Muscle of leg (tissue), 11 donors: ENCODE data around the gene MYZAP. TPM values are rescaled to one million over a fixed set of nuclear protein-coding genes. Genes with fewer than 3 reads are reported as not detected.

Source experiments
- DNase-seq: peaks from one replicate; pipeline ENCODE4 v3.0.0; 2013
- H3K27ac ChIP-seq: one replicate; pipeline ENCODE4 v1.5.1; 2013; ENCODE audit warnings: mild to moderate bottlenecking, low read length, control low read depth
- H3K27me3 ChIP-seq: one replicate; pipeline ENCODE4 v1.6.1; 2013; ENCODE audit warnings: low read length; ENCODE audit not compliant: control insufficient read depth, insufficient read depth
- H3K36me3 ChIP-seq: one replicate; pipeline ENCODE4 v1.6.1; 2013; ENCODE audit warnings: low read length; ENCODE audit not compliant: control insufficient read depth, insufficient read depth
- H3K4me1 ChIP-seq: one replicate; pipeline ENCODE4 v1.6.1; 2013; ENCODE audit warnings: low read length; ENCODE audit not compliant: control insufficient read depth, insufficient read depth
- H3K4me3 ChIP-seq: one replicate; pipeline ENCODE4 v1.5.1; 2013; ENCODE audit warnings: low read length, control low read depth
- H3K9me3 ChIP-seq: replicated peaks from 2 replicates; pipeline ENCODE4 v1.6.1; 2013; ENCODE audit warnings: low read depth, low read length; ENCODE audit not compliant: control insufficient read depth
- WGBS: methylation state at CpG from one replicate; pipeline ENCODE4 v1.1.5; 2013; ENCODE audit warnings: missing lambda C conversion rate; ENCODE audit not compliant: insufficient coverage; 5-methylcytosine and 5-hydroxymethylcytosine counted together
- polyA plus RNA-seq, 8 donors: library from polyadenylated mRNA; unstranded; fragments of 120-200 nt; gene quantifications; one replicate each; pipeline versions ENCODE4 v1.2.1 to v1.2.3, GENCODE V29; 2013; ENCODE audit warnings: inconsistent platforms in 1 of 8, low replicate concordance in 1 of 8; ENCODE audit not compliant: insufficient read length in 8 of 8, insufficient read depth in 1 of 8
- total RNA-seq: library from RNA; stranded (reverse); fragments of 120-200 nt; gene quantifications from one replicate; pipeline ENCODE4 v1.2.4, GENCODE V29; 2013

Gene MYZAP
- total and polyA plus RNA-seq, 9 donors: 2.4 to 4.9 (median 4.0) TPM

DNA sequence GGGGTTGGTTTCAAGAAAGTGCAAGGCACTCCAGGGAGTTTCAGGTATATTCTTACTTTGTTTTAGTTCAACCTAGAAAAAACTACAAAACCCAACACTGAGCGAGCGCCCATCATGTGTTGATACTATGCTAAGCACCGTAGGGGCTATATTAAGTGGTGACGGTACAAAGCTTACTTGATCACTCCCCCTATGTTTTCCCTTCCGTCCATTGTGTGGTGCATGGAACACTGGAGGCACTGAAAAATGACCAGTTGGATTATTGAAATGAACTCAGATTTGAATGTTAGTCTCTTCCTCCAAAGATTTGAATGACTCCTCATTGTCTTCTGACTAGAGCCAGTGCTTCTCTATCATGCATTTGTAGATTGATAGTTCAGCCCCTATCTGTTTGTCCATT lies 6.6 kb downstream of the MYZAP start:
- H3K9me3 ChIP-seq: no peaks in the 10 kb centered on the region
- peak overlapping the region; percentile 52 for H3K27ac ChIP-seq
- DNase-seq: no peak
- H3K4me1 ChIP-seq: peaks cover 7% of the 10 kb centered on the region
- WGBS: no CpG with 5 or more reads among the region's 5 CpGs
- H3K36me3 ChIP-seq: no peaks in the 10 kb centered on the region
- H3K4me3 ChIP-seq: no peak overlapping the region
- no peaks in the 10 kb centered on the region for H3K27me3 ChIP-seq

DNA sequence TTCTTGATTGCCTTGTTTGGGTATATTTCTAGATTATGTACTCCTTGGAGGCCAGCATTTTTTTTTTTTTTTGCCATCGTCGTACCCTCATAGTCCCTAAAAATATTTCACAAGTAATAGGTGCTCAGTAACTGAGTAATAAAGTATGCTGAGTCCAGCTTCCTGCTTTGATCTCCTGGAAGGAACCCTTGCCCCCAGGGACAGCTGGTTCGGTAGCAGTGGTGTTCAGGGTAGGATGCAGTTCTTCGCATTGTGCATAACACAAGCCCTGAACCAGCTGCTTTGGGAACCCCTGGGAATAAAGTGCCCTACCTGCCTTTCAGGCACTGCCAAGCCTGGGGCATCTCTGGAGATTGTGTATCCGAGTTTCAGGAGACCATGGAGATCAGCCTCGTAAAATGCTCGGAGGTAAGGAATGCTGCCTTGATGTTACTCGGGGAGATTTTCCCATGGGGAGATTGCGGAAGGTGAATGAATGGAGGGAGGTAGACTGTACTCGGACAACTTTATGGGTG lies 7.6 kb downstream of the MYZAP start:
- no peak overlapping the region for H3K4me3 ChIP-seq
- 77% methylated on average over 7 of the region's 10 CpGs for WGBS
- H3K4me1 ChIP-seq: peaks cover 7% of the 10 kb centered on the region
- no peaks in the 10 kb centered on the region for H3K36me3 ChIP-seq
- DNase-seq: no peak
- H3K27ac ChIP-seq: no peak overlapping the region
- H3K9me3 ChIP-seq: no peaks in the 10 kb centered on the region
- H3K27me3 ChIP-seq: no peaks in the 10 kb centered on the region

GRCh38 chr15:57600197-57600596 lies 8.5 kb downstream of the MYZAP start:
- no peaks in the 10 kb centered on the region for H3K36me3 ChIP-seq
- no peak overlapping the region for H3K27ac ChIP-seq
- no CpG with 5 or more reads among the region's 1 CpG for WGBS
- no peaks in the 10 kb centered on the region for H3K27me3 ChIP-seq
- peaks cover 4% of the 10 kb centered on the region for H3K4me1 ChIP-seq
- DNase-seq: no peak
- H3K9me3 ChIP-seq: no peaks in the 10 kb centered on the region
- H3K4me3 ChIP-seq: no peak overlapping the region

- no peak overlapping the region for H3K27ac ChIP-seq
- no peaks in the 10 kb centered on the region for H3K27me3 ChIP-seq
- H3K4me3 ChIP-seq: no peak overlapping the region
- WGBS: 69% methylated on average over 10 of the region's 10 CpGs
- no peak for DNase-seq
- H3K36me3 ChIP-seq: no peaks in the 10 kb centered on the region
- H3K9me3 ChIP-seq: no peaks in the 10 kb centered on the region
- H3K4me1 ChIP-seq: no peaks in the 10 kb centered on the region
Observed at GRCh38 chr15:57604507-57604906, 12.8 kb downstream of the MYZAP start.

GRCh38 chr15:57605491-57605890 lies 13.8 kb downstream of the MYZAP start:
- Histone ChIP-seq H3K36me3 (no peaks in the 10 kb centered on the region), H3K9me3 (no peaks in the 10 kb centered on the region), H3K4me1 (no peaks in the 10 kb centered on the region), H3K4me3 (no peak overlapping the region), H3K27me3 (no peaks in the 10 kb centered on the region), H3K27ac (no peak overlapping the region)
- WGBS: no CpG with 5 or more reads among the region's 1 CpG
- no peak for DNase-seq

DNA sequence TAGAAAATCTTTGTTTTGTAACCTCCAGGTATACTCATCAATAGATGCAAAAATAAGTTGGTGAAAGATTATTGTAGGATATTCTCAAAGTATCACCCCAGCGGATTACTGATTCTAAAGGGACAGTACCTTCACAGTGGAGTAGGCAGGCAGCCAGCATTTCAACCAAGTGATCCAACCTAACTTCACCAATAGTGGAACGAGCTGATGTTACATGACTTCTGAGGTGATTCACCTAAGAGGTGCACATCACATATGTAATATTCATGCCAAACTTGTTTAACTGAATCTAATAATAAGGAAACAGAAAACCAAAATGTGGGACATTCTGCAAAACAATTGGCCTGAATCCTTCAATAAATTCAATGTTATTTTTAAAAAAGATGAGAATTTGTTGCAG lies 14.3 kb downstream of the MYZAP start:
- H3K36me3 ChIP-seq: no peaks in the 10 kb centered on the region
- no peak for DNase-seq
- H3K4me1 ChIP-seq: no peaks in the 10 kb centered on the region
- no peaks in the 10 kb centered on the region for H3K9me3 ChIP-seq
- H3K27me3 ChIP-seq: no peaks in the 10 kb centered on the region
- H3K27ac ChIP-seq: no peak overlapping the region
- H3K4me3 ChIP-seq: no peak overlapping the region
- WGBS: no CpG with 5 or more reads among the region's 2 CpGs

DNA sequence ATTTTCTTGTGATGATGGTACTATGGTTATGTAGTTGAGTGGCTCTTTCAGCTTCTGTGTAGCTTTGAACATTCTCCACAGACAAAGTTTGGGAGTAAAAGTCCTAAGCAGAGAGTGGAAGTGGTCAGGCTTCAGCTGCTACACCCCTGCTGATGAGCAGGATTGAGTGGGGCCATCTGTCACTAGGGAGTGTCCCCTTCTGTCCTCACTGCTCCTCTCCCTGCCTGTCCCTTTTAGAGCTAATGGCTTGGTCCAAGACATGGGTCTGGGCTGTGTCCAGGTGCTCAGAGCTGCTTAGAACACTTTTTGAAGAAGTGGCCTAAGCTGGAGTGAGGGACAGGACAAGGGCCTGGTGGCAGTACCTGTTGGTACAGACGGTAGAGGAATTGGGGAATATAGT lies 15.1 kb downstream of the MYZAP start:
- H3K4me1 ChIP-seq: no peaks in the 10 kb centered on the region

DNA sequence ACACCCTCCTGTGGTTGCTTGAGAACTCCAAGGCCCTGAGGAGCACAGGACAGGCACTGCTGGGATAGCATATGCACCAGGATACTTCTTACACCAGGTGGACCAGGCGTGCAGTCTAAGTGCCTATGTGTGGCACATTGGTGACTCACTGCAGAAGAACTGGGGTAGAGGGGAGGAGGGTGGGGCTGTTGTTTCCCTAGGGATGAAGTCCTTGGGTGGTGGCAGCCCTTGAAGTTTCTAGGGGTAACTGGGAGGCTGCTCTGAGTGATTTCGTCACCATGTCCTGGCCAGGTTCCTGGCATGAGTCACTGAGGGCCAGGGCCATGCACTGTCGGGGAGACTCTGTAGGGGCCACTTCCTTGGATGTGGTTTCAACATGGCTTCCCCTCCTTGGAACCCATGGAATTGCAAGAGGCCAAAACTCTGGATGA lies 15.9 kb downstream of the MYZAP start:
- Histone ChIP-seq H3K27me3 (no peaks in the 10 kb centered on the region), H3K9me3 (no peaks in the 10 kb centered on the region), H3K4me1 (peaks cover 2% of the 10 kb centered on the region), H3K27ac (no peak overlapping the region), H3K36me3 (no peaks in the 10 kb centered on the region), H3K4me3 (no peak overlapping the region)
- DNase-seq: no peak
- 100% methylated on average over 3 of the region's 3 CpGs for WGBS

More for the DNA sequence above, 15.1 kb downstream of the MYZAP start:
- Histone ChIP-seq H3K36me3 (no peaks in the 10 kb centered on the region), H3K9me3 (no peaks in the 10 kb centered on the region), H3K4me3 (no peak overlapping the region), H3K27me3 (no peaks in the 10 kb centered on the region), H3K27ac (no peak overlapping the region)
- 86% methylated on average over 1 of the region's 1 CpG for WGBS
- DNase-seq: no peak

DNA sequence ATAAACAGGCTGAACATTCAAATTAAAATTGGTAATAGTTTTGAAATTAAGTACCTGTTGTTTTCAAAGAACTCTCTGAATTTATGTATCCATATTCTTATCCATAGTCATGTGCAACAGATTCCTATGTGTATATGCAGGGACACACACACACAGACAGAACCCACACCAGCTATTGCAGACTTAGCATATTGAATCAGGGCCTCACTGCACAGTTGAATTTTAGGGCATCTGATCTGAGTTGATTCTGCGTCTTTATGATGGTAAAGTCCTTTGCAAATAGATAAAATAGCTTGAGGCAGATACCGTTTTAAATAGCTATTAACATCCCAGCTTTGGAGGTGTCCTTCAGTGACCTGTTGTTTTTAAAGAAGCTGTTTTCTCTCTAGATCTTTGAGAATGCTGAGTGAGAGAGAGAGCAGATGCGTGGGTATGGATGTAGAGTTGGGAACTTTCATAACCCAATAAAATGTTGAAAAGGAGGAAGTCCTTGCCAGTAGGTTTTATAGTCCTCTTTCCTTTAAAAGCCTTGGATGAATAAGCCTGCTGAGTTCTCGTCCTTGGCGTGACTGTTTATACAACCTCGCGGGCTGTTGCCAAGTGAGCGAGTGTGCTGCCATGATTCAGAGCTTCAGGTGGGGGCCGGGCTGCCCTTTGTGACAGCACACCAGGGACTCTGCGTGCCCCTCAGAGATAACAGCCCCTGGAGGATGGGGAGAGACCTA lies 18.3 kb downstream of the MYZAP start:
- Histone ChIP-seq H3K4me3 (no peak overlapping the region), H3K27me3 (no peaks in the 10 kb centered on the region), H3K36me3 (no peaks in the 10 kb centered on the region), H3K4me1 (peaks cover 2% of the 10 kb centered on the region), H3K27ac (no peak overlapping the region), H3K9me3 (no peaks in the 10 kb centered on the region)
- 38% methylated on average over 8 of the region's 10 CpGs for WGBS
- no peak for DNase-seq

- DNase-seq: no peak
- Histone ChIP-seq H3K4me3 (no peak overlapping the region), H3K36me3 (no peaks in the 10 kb centered on the region), H3K27ac (no peak overlapping the region), H3K9me3 (no peaks in the 10 kb centered on the region), H3K27me3 (no peaks in the 10 kb centered on the region), H3K4me1 (peaks cover 2% of the 10 kb centered on the region)
- 82% methylated on average over 7 of the region's 7 CpGs for whole genome bisulfite sequencing
Observed at GRCh38 chr15:57611123-57611522, 19.4 kb downstream of the MYZAP start.
